GM11168 (cell line): ENCODE data around the gene RAD51B.

Experiments used
- in situ Hi-C: fragments of 300-500 bp; cut with MboI; formaldehyde crosslinking; loops from one replicate; pipeline ENCODE4 v1.12.0; 2022; ENCODE audit warnings: low sequenced_read_pairs; ENCODE audit not compliant: unreplicated experiment

Gene RAD51B

GRCh38 chr14:68401855-68402254 lies 582.3 kb downstream of the RAD51B start:
- in situ Hi-C loops = loop anchor here (25.0 kb wide), 1 partner anchor 410 kb away; no protein-coding TSS in a partner anchor

- in situ Hi-C loops = loop anchor here (25.0 kb wide), 1 partner anchor 410 kb away; no protein-coding TSS in a partner anchor
Measured at GRCh38 chr14:68402525-68403101, 583.0 kb downstream of the RAD51B start.

GRCh38 chr14:68403191-68404145 lies 583.9 kb downstream of the RAD51B start:
- in situ Hi-C loops = loop anchor here (25.0 kb wide), 1 partner anchor 409 kb away; no protein-coding TSS in a partner anchor

GRCh38 chr14:68404146-68404527 lies 584.6 kb downstream of the RAD51B start:
- in situ Hi-C loops = loop anchor here (25.0 kb wide), 1 partner anchor 408 kb away; no protein-coding TSS in a partner anchor

- in situ Hi-C loops = loop anchor here (25.0 kb wide), 1 partner anchor 408 kb away; no protein-coding TSS in a partner anchor
Measured at GRCh38 chr14:68404652-68405183, 585.1 kb downstream of the RAD51B start.

- in situ Hi-C loops = loop anchor here (25.0 kb wide), 1 partner anchor 406 kb away; no protein-coding TSS in a partner anchor
Measured at GRCh38 chr14:68405961-68406360, 586.4 kb downstream of the RAD51B start.

GRCh38 chr14:68407285-68407684 lies 587.7 kb downstream of the RAD51B start:
- in situ Hi-C loops = loop anchor here (25.0 kb wide), 1 partner anchor 405 kb away; no protein-coding TSS in a partner anchor

- in situ Hi-C loops = loop anchor here (25.0 kb wide), 1 partner anchor 404 kb away; no protein-coding TSS in a partner anchor
Measured at GRCh38 chr14:68407825-68408224, 588.2 kb downstream of the RAD51B start.

- in situ Hi-C loops = loop anchor here (25.0 kb wide), 1 partner anchor 404 kb away; no protein-coding TSS in a partner anchor
Measured at GRCh38 chr14:68408680-68409079, 589.1 kb downstream of the RAD51B start.

GRCh38 chr14:68409387-68409786 lies 589.8 kb downstream of the RAD51B start:
- in situ Hi-C loops = loop anchor here (25.0 kb wide), 1 partner anchor 403 kb away; no protein-coding TSS in a partner anchor

GRCh38 chr14:68412505-68413465 lies 593.2 kb downstream of the RAD51B start:
- in situ Hi-C loops = loop anchor here (25.0 kb wide), 1 partner anchor 400 kb away; no protein-coding TSS in a partner anchor

GRCh38 chr14:68413509-68413908 lies 593.9 kb downstream of the RAD51B start:
- in situ Hi-C loops = loop anchor here (25.0 kb wide), 1 partner anchor 399 kb away; no protein-coding TSS in a partner anchor

- in situ Hi-C loops = loop anchor here (25.0 kb wide), 1 partner anchor 398 kb away; no protein-coding TSS in a partner anchor
Measured at GRCh38 chr14:68414121-68414520, 594.5 kb downstream of the RAD51B start.

- in situ Hi-C loops = loop anchor here (25.0 kb wide), 1 partner anchor 396 kb away; no protein-coding TSS in a partner anchor
Measured at GRCh38 chr14:68416171-68416570, 596.6 kb downstream of the RAD51B start.

- in situ Hi-C loops = loop anchor here (25.0 kb wide), 1 partner anchor 395 kb away; no protein-coding TSS in a partner anchor
Measured at GRCh38 chr14:68417009-68417650, 597.6 kb downstream of the RAD51B start.

GRCh38 chr14:68418174-68419118 lies 598.9 kb downstream of the RAD51B start:
- in situ Hi-C loops = loop anchor here (25.0 kb wide), 1 partner anchor 394 kb away; no protein-coding TSS in a partner anchor

- in situ Hi-C loops = loop anchor here (25.0 kb wide), 1 partner anchor 392 kb away; no protein-coding TSS in a partner anchor
Measured at GRCh38 chr14:68420350-68420749, 600.8 kb downstream of the RAD51B start.
